GM21360 (cell line): Measurements from ENCODE around the gene REM2.
A peak's percentile ranks its signal among the peaks of the same experiment; 100 is the strongest.
"Not testable (repeated sequence)": the region's sequence is repeated elsewhere in the genome, so short reads cannot be mapped to it uniquely, and the experiment has no call there.

Source experiments
- ATAC-seq: cut with Tn5 transposase; IDR thresholded peaks from one replicate; pipeline ENCODE4 v1.9.1; 2021; ENCODE audit warnings: mild to moderate bottlenecking, moderate library complexity; ENCODE audit not compliant: unreplicated experiment

Gene REM2

GRCh38 chr14:22893706-22894105, 10.7 kb downstream of the REM2 start:
- no peak for ATAC-seq

GRCh38 chr14:22895402-22895801, 12.4 kb downstream of the REM2 start:
- no peak for ATAC-seq

GRCh38 chr14:22896356-22896755, 13.3 kb downstream of the REM2 start:
- no peak for ATAC-seq

GRCh38 chr14:22896760-22897159, 13.7 kb downstream of the REM2 start:
- ATAC-seq: no peak

- ATAC-seq: no peak
Observed at GRCh38 chr14:22897357-22897756, 14.3 kb downstream of the REM2 start.

- ATAC-seq: no peak
Observed at GRCh38 chr14:22898302-22899090, 15.5 kb downstream of the REM2 start.

GRCh38 chr14:22900081-22900799, 17.2 kb downstream of the REM2 start:
- ATAC-seq: no peak

- no peak for ATAC-seq
Observed at GRCh38 chr14:22901799-22902198, 18.8 kb downstream of the REM2 start.

GRCh38 chr14:22903742-22904087, 20.7 kb downstream of the REM2 start:
- no peak for ATAC-seq

- ATAC-seq: no peak
Observed at GRCh38 chr14:22905627-22906026, 22.6 kb downstream of the REM2 start.

GRCh38 chr14:22906073-22906472, 23.1 kb downstream of the REM2 start:
- ATAC-seq: no peak

- ATAC-seq: no peak
Observed at GRCh38 chr14:22907429-22907828, 24.4 kb downstream of the REM2 start.

- ATAC-seq: no peak
Observed at GRCh38 chr14:22908601-22909000, 25.6 kb downstream of the REM2 start.

- no peak for ATAC-seq
Observed at GRCh38 chr14:22910916-22911315, 27.9 kb downstream of the REM2 start.

- ATAC-seq: not testable (repeated sequence)
Observed at GRCh38 chr14:22914836-22915235, 31.8 kb downstream of the REM2 start.

- no peak for ATAC-seq
Observed at GRCh38 chr14:22915886-22916521, 33.0 kb downstream of the REM2 start.

GRCh38 chr14:22918804-22919600, 36.0 kb downstream of the REM2 start, which contains the start of gene RBM23:
Gene RBM23, minus strand, starts transcription at chr14:22919149.
- ATAC-seq: peak; percentile 88

GRCh38 chr14:22919601-22919921, 36.5 kb downstream of the REM2 start:
- no peak for ATAC-seq

GRCh38 chr14:22920697-22921096, 37.7 kb downstream of the REM2 start:
- ATAC-seq: no peak

GRCh38 chr14:22922294-22922693, 39.3 kb downstream of the REM2 start:
- ATAC-seq: no peak

- no peak for ATAC-seq
Observed at GRCh38 chr14:22923746-22924145, 40.7 kb downstream of the REM2 start.
